IMR-90 (cell line): ENCODE data around the gene OLFML3. TPM values are rescaled to one million over a fixed set of nuclear protein-coding genes. Genes with fewer than 3 reads are reported as not detected.
A peak's percentile ranks its signal among the peaks of the same experiment; 100 is the strongest.

Experiments used
- ATAC-seq: fragments of 200-7000 bp; cut with Tn5 transposase; 2 replicates; pipeline ENCODE4 v1.9.1; 2020; ENCODE audit warnings: low read depth, mild to moderate bottlenecking, moderate library complexity
- Bru-seq: library from RNA; stranded (reverse); fragments of 400-500 nt; gene quantifications from one replicate; lab custom pipeline; 2021; lab: Mats Ljungman, UMichigan
- BruChase-seq, 2 experiments: library from RNA; stranded (reverse); fragments of 400-500 nt; gene quantifications; one replicate each; lab custom pipeline; 2021; lab: Mats Ljungman, UMichigan
- BruUV-seq: library from RNA; stranded (reverse); fragments of 400-500 nt; replicated peaks from 2 replicates; lab custom pipeline; 2021; lab: Mats Ljungman, UMichigan
- CTCF ChIA-PET: fragments of 300-600 bp; formaldehyde crosslinking; extraction: SDS; loops from one replicate; lab custom pipeline; 2021; ENCODE audit warnings: antibody characterized with exemption; lab: Yijun Ruan, JAX
- POLR2A ChIA-PET: fragments of 300-600 bp; sonication (Branson Sonifier 250); formaldehyde crosslinking; loops from one replicate; lab custom pipeline; 2022; ENCODE audit warnings: antibody characterized with exemption; ENCODE audit not compliant: unreplicated experiment; lab: Charles Lee
- DNase-seq: peaks from one replicate; pipeline ENCODE4 v3.0.0; 2013
- H2AFZ ChIP-seq: replicated peaks from 2 replicates; pipeline ENCODE3; 2013; ENCODE audit warnings: low read length, mild to moderate bottlenecking; ENCODE audit not compliant: poor library complexity
- H2AK5ac ChIP-seq: 2 replicates; pipeline ENCODE4 v1.6.1; 2013; ENCODE audit warnings: low read depth, low read length, inconsistent platforms
- H2AK9ac ChIP-seq: replicated peaks from 2 replicates; pipeline ENCODE3; 2013; ENCODE audit warnings: mild to moderate bottlenecking, low read depth, low read length, moderate library complexity; ENCODE audit not compliant: poor library complexity
- H2BK120ac ChIP-seq: 2 replicates; pipeline ENCODE4 v1.6.1; 2013; ENCODE audit warnings: low read depth, low read length, inconsistent platforms
- H2BK15ac ChIP-seq: 3 replicates; pipeline ENCODE4 v1.6.1; 2013; ENCODE audit warnings: low read depth, low read length, inconsistent platforms
- H2BK20ac ChIP-seq: 2 replicates; pipeline ENCODE4 v1.6.1; 2013; ENCODE audit warnings: low read depth, mild to moderate bottlenecking, inconsistent platforms, low read length, moderate library complexity
- H2BK5ac ChIP-seq: 2 replicates; pipeline ENCODE4 v1.6.1; 2013; ENCODE audit warnings: mild to moderate bottlenecking, low read depth, low read length, inconsistent platforms; ENCODE audit not compliant: poor library complexity, severe bottlenecking
- H3K14ac ChIP-seq: replicated peaks from 2 replicates; pipeline ENCODE4 v1.6.1; 2013; ENCODE audit warnings: low read depth, low read length, inconsistent platforms
- H3K18ac ChIP-seq: 2 replicates; pipeline ENCODE4 v1.6.1; 2013; ENCODE audit warnings: low read depth, low read length, control low read depth
- H3K23ac ChIP-seq: 2 replicates; pipeline ENCODE4 v1.6.1; 2013; ENCODE audit warnings: low read depth, low read length, inconsistent platforms
- H3K27ac ChIP-seq: 2 replicates; pipeline ENCODE4 v1.5.1; 2013; ENCODE audit warnings: mild to moderate bottlenecking, control low read depth, low read length; ENCODE audit not compliant: insufficient read depth
- H3K27me3 ChIP-seq: 2 replicates; pipeline ENCODE4 v1.6.1; 2013; ENCODE audit warnings: low read length; ENCODE audit not compliant: control insufficient read depth, insufficient read depth
- H3K36me3 ChIP-seq: 2 replicates; pipeline ENCODE4 v1.6.1; 2013; ENCODE audit warnings: low read length, mixed read lengths; ENCODE audit not compliant: control insufficient read depth, insufficient read depth
- H3K4ac ChIP-seq: 2 replicates; pipeline ENCODE4 v1.6.1; 2013; ENCODE audit warnings: low read depth, low read length, inconsistent platforms
- H3K4me1 ChIP-seq: 2 replicates; pipeline ENCODE4 v1.6.1; 2013; ENCODE audit warnings: low read length, mixed read lengths; ENCODE audit not compliant: control insufficient read depth, insufficient read depth
- H3K4me2 ChIP-seq: 2 replicates; pipeline ENCODE4 v1.6.1; 2013; ENCODE audit warnings: low read depth, mild to moderate bottlenecking, control low read depth, low read length, moderate library complexity
- H3K4me3 ChIP-seq: 2 replicates; pipeline ENCODE4 v1.5.1; 2013; ENCODE audit warnings: low read depth, mild to moderate bottlenecking, control low read depth, low read length, moderate library complexity; ENCODE audit not compliant: insufficient read depth
- H3K56ac ChIP-seq: 2 replicates; pipeline ENCODE4 v1.6.1; 2013; ENCODE audit warnings: low read length, inconsistent platforms; ENCODE audit not compliant: insufficient read depth; ENCODE audit errors: extremely low read depth
- H3K79me1 ChIP-seq, 2 experiments: 2 replicates each; pipeline ENCODE4 v1.6.1; 2013; ENCODE audit warnings: low read length in 2 of 2, inconsistent platforms in 1 of 2, low read depth in 1 of 2
- H3K9ac ChIP-seq: 2 replicates; pipeline ENCODE4 v1.6.1; 2013; ENCODE audit warnings: low read depth, low read length, control low read depth
- H3K9me1 ChIP-seq: 2 replicates; pipeline ENCODE4 v1.6.1; 2013; ENCODE audit warnings: low read length, inconsistent platforms; ENCODE audit not compliant: insufficient read depth
- H3K9me3 ChIP-seq: 2 replicates; pipeline ENCODE4 v1.6.1; 2013; ENCODE audit warnings: low read length; ENCODE audit not compliant: control insufficient read depth, insufficient read depth
- H4K20me1 ChIP-seq: 2 replicates; pipeline ENCODE4 v1.6.1; 2013; ENCODE audit warnings: low read length, inconsistent platforms; ENCODE audit not compliant: insufficient read depth
- H4K5ac ChIP-seq: 2 replicates; pipeline ENCODE4 v1.6.1; 2013; ENCODE audit warnings: mild to moderate bottlenecking, low read depth, low read length, control low read depth
- H4K8ac ChIP-seq, 2 experiments: 2 replicates each; pipeline ENCODE4 v1.6.1; 2013; ENCODE audit warnings: low read depth in 2 of 2, low read length in 2 of 2, control low read depth in 1 of 2, inconsistent platforms in 1 of 2
- H4K91ac ChIP-seq: 2 replicates; pipeline ENCODE4 v1.6.1; 2013; ENCODE audit warnings: low read depth, low read length, inconsistent platforms; ENCODE audit not compliant: insufficient read depth
- CEBPB ChIP-seq: IDR thresholded peaks from 2 replicates; pipeline ENCODE4 v1.6.1; 2012; ENCODE audit warnings: low read depth, low read length, improper control_type of control experiment
- CHD1 ChIP-seq: IDR thresholded peaks from 2 replicates; pipeline ENCODE4 v1.6.1; 2012; ENCODE audit warnings: low read depth, low read length, improper control_type of control experiment
- CTCF ChIP-seq: conservative IDR thresholded peaks from 2 replicates; pipeline ENCODE4 v1.5.1; 2012; ENCODE audit warnings: mild to moderate bottlenecking, low read depth, low read length, improper control_type of control experiment
- ELK1 ChIP-seq: fragments of 150-350 bp; IDR thresholded peaks from 2 replicates; pipeline ENCODE4 v1.6.1; 2016; ENCODE audit warnings: low read depth, mild to moderate bottlenecking, low read length, moderate library complexity, borderline replicate concordance
- MAFK ChIP-seq: IDR thresholded peaks from 2 replicates; pipeline ENCODE4 v1.6.1; 2012; ENCODE audit warnings: low read depth, low read length, improper control_type of control experiment
- NFE2L2 ChIP-seq: fragments of 150-350 bp; IDR thresholded peaks from 2 replicates; pipeline ENCODE4 v1.6.1; 2016; ENCODE audit warnings: low read depth, mild to moderate bottlenecking, low read length
- RAD21 ChIP-seq: IDR thresholded peaks from 2 replicates; pipeline ENCODE4 v1.6.1; 2012; ENCODE audit warnings: low read length, improper control_type of control experiment
- RFX5 ChIP-seq: IDR thresholded peaks from 2 replicates; pipeline ENCODE4 v1.8.0; 2012; ENCODE audit warnings: low read depth, mild to moderate bottlenecking, low read length, moderate library complexity
- SMC3 ChIP-seq: fragments of 150-350 bp; IDR thresholded peaks from 2 replicates; pipeline ENCODE4 v1.6.1; 2016; ENCODE audit warnings: low read depth, mild to moderate bottlenecking, antibody characterized with exemption, low read length, moderate library complexity
- USF2 ChIP-seq: fragments of 150-350 bp; IDR thresholded peaks from 2 replicates; pipeline ENCODE4 v1.6.1; 2017; ENCODE audit warnings: mild to moderate bottlenecking, antibody characterized with exemption, low read length, low read depth
- WGBS, 2 experiments: methylation state at CpG; one replicate each; pipeline versions ENCODE4 v1.1.5 to v1.1.7; 2013; ENCODE audit warnings: missing lambda C conversion rate in 2 of 2; ENCODE audit not compliant: insufficient read length in 1 of 2; ENCODE audit errors: extremely low coverage in 2 of 2; 5-methylcytosine and 5-hydroxymethylcytosine counted together
- dilution Hi-C: fragments of 300-500 bp; cut with HindIII; formaldehyde crosslinking; loops from one replicate; pipeline ENCODE4 v1.14.3; 2018; ENCODE audit warnings: low sequenced_read_pairs; ENCODE audit not compliant: unreplicated experiment
- in situ Hi-C: fragments of 300-500 bp; cut with MboI; formaldehyde crosslinking; loops from 3 replicates; pipeline ENCODE4 v1.14.3; 2019; ENCODE audit warnings: low sequenced_read_pairs, inconsistent platforms, mixed read lengths
- intact Hi-C: fragments of 100-400 bp; cut with micrococcal nuclease; formaldehyde crosslinking; loops from 2 replicates; pipeline ENCODE4 v1.10.0; 2022
- long read RNA-seq: library from polyadenylated mRNA; unstranded; transcript quantifications from one replicate; pipeline ENCODE4 v2.0.0, GENCODE V29; 2021; ENCODE audit not compliant: unreplicated experiment
- polyA plus RNA-seq, 3 experiments: library from polyadenylated mRNA; depleted of rRNA; stranded (reverse); fragments of >200 nt; gene quantifications; 2 replicates each; pipeline ENCODE4 v1.2.3, GENCODE V29; 2012; ENCODE audit warnings: low replicate concordance in 1 of 3
- total RNA-seq: library from RNA; depleted of rRNA; stranded (reverse); fragments of >200 nt; gene quantifications from 2 replicates; pipeline ENCODE4 v1.2.3, GENCODE V29; 2012; rRNA removed

OLFML3 gene
- 37.8 and 40.9 TPM in 2 replicates for total RNA-seq
- polyA plus RNA-seq (2012; rRNA removed), result 66.6 and 71.3 TPM in 2 replicates
- 58.3 and 69.7 TPM in 2 replicates for polyA plus RNA-seq (2012; cell fraction: cytosol; rRNA removed)
- polyA plus RNA-seq (2012; cell fraction: nucleus; rRNA removed; ENCODE audit: low replicate concordance), result 25.9 and 31.7 TPM in 2 replicates
- Bru-seq, nascent RNA, result percentile 70 among the genes with signal in this experiment
- BruChase-seq, experiment 1, labeled RNA remaining after a 6-hour chase, result percentile 82 among the genes with signal in this experiment
- BruChase-seq, experiment 2, labeled RNA remaining after a 2-hour chase, result percentile 70 among the genes with signal in this experiment
- long read RNA-seq, transcript OLFML3-201 (3 exons, 1,780 nt), result major isoform, 22 of 104 reads
- long read RNA-seq, partial matches to known transcripts, result 3 of 104 reads
- long read RNA-seq, other reads (novel, unspliced or antisense), result 79 of 104 reads

GRCh38 chr1:113978863-113979702, at the start of gene OLFML3:
Gene OLFML3 (plus strand): TSS chr1:113979474. CDS start chr1:113979517, 43 bp downstream.
- Histone ChIP-seq H3K9me1 (peaks cover 20% of the 10 kb centered on the region), H3K56ac (peak within 1 kb of the TSS; percentile 94), H2BK20ac (peak within 1 kb of the TSS; percentile 75), H4K8ac (peak within 1 kb of the TSS; percentile 37 to 76), H3K4me2 (peak within 1 kb of the TSS; percentile 85), H3K36me3 (peaks cover 4% of the 10 kb centered on the region; the same call in 1 of the 2 replicates), H4K91ac (peak within 1 kb of the TSS; percentile 90), H3K4me3 (peak within 1 kb of the TSS; percentile 43), H3K4ac (peak within 1 kb of the TSS; percentile 91), H3K27ac (peak within 1 kb of the TSS; percentile 94), H2AK9ac (peak within 1 kb of the TSS; percentile 94), H3K9me3 (no peaks in the 10 kb centered on the region), H2AFZ (peak within 1 kb of the TSS; percentile 85), H4K5ac (peak within 1 kb of the TSS; percentile 82), H3K23ac (peak within 1 kb of the TSS; percentile 87), H3K27me3 (no peaks in the 10 kb centered on the region), H3K4me1 (peaks cover 31% of the 10 kb centered on the region), H2BK15ac (peak within 1 kb of the TSS; percentile 24; the same call in 2 of the 3 replicates), H2BK5ac (peak within 1 kb of the TSS; percentile 79), H4K20me1 (no peaks in the 10 kb centered on the region; the same call in 1 of the 2 replicates), H3K79me1 (peaks cover 0 to 38% of the 10 kb centered on the region in 2 experiments; a peak in 2 of 4 replicates), H3K14ac (peak within 1 kb of the TSS; percentile 91), H2AK5ac (peak within 1 kb of the TSS; percentile 62), H2BK120ac (peak within 1 kb of the TSS; percentile 95), H3K18ac (peak within 1 kb of the TSS; percentile 90), H3K9ac (peak within 1 kb of the TSS; percentile 80)
- dilution Hi-C loops, result no loop called here
- peak; percentile 79 for ATAC-seq
- intact Hi-C loops, result loop anchor here (1.0 to 5.0 kb wide), 13 partner anchors 152 to 978 kb away; partner anchors contain the start of genes BCAS2, CSDE1, DENND2C and NRAS
- DNase-seq, result peak; percentile 95
- in situ Hi-C loops, result no loop called here
- POLR2A ChIA-PET, result no interaction called here
- 0% methylated on average over 1 of the region's 13 CpGs; no CpG with 5 or more reads in 1 of the 2 experiments for WGBS, 2 experiments
- CTCF ChIA-PET, result interaction anchor here (0.6 to 3.8 kb wide), 10 partner anchors 13 to 534 kb away, joined by 3 to 23 read pairs (median 3); no protein-coding TSS in a partner anchor
- no TSS peak for BruUV-seq
- peak; percentile 82 for TF ChIP-seq RAD21
- TF ChIP-seq CHD1, result no peak
- no peak for TF ChIP-seq MAFK
- no peak for TF ChIP-seq USF2
- no peak for TF ChIP-seq NFE2L2
- TF ChIP-seq SMC3, result peak; percentile 71
- TF ChIP-seq CEBPB, result no peak
- TF ChIP-seq RFX5, result no peak
- no peak for TF ChIP-seq ELK1
- TF ChIP-seq CTCF, result peak; percentile 83
